K562 (cell line): Measurements from ENCODE around the gene LY6G6D. TPM values are rescaled to one million over a fixed set of nuclear protein-coding genes. Genes with fewer than 3 reads are reported as not detected.

Experiments
- microRNA-seq: library from miRNA; unstranded; fragments of <30 nt; microRNA quantifications from one replicate; pipeline ENCODE4, GENCODE V29; 2018; ENCODE audit warnings: borderline microRNAs expressed
- polyA plus RNA-seq, 8 experiments: library from polyadenylated mRNA; depleted of rRNA in 4 of 8; stranded (reverse) in 5 of 8; unstranded in 3 of 8; fragments of >200 nt; fragmentation: Nextera tagmentation in 2 of 8; fragmentation: Illumina TruSeq in 1 of 8; extraction: Ambion mirVana in 2 of 8; extraction: Trizol in 1 of 8; gene quantifications; 2 replicates each; pipeline versions ENCODE4 v1.2.1 to v1.2.3, GENCODE V29; 2011 to 2014; ENCODE audit warnings: inconsistent platforms in 1 of 8, missing spikeins in 1 of 8
- small RNA-seq: library from RNA; depleted of rRNA; stranded (forward); fragments of <200 nt; gene quantifications from one replicate; pipeline ENCODE3, GENCODE V24; 2014
- total RNA-seq, 7 experiments: library from RNA; depleted of rRNA in 6 of 7; stranded (reverse); fragments of >200 nt in 6 of 7; fragmentation: Illumina TruSeq in 2 of 7; extraction: Trizol in 2 of 7; gene quantifications; 2 replicates each; pipeline versions ENCODE4 v1.2.1 to v1.2.3, GENCODE V29; 2011 to 2021; ENCODE audit warnings: low replicate concordance in 1 of 7

The LY6G6D gene
- total and polyA plus RNA-seq, 9 of the 15 experiments (the other 6 are each of a cell fraction or from before 2014, with no cell fraction given): 0.30 to 0.38 TPM; not detected in 7

Small RNA genes within 50 kb of the gene (microRNA-seq; reads per million reads assigned to microRNA genes)
- 1.3 reads per million, percentile 14 among the genes with 10 or more reads in this experiment for gene MIR4646

Small RNA genes within 50 kb of the gene (small RNA-seq; reads per million reads assigned to genes)
- not detected for gene LY6G6D
- not detected for gene MIR4646
- not detected for gene MSH5-SAPCD1
- gene RNU6-850P: not detected
- gene SAPCD1: not detected

Other genes with a start within 250 kb of the LY6G6D start
Only the 7 nearest of the 41 such genes appear.
- 104 and 131 TPM in 2 replicates for gene ABHD16A, start 12.0 kb upstream of the LY6G6D start, total RNA-seq (2014; rRNA removed)
- gene ABHD16A, start 12.0 kb upstream of the LY6G6D start, total RNA-seq (2014; rRNA removed; fragmentation: Illumina TruSeq; extraction: Trizol): 61.6 and 75.6 TPM in 2 replicates
- gene ABHD16A, start 12.0 kb upstream of the LY6G6D start, total RNA-seq (2015; rRNA removed; fragmentation: Illumina TruSeq; extraction: Trizol): 81.6 and 82.8 TPM in 2 replicates
- gene ABHD16A, start 12.0 kb upstream of the LY6G6D start, total RNA-seq (2021): 104 and 106 TPM in 2 replicates
- gene ABHD16A, start 12.0 kb upstream of the LY6G6D start, polyA plus RNA-seq (2011; rRNA removed): 113 and 137 TPM in 2 replicates
- gene ABHD16A, start 12.0 kb upstream of the LY6G6D start, polyA plus RNA-seq (2014; fragmentation: Illumina TruSeq; extraction: Trizol): 70.0 and 79.3 TPM in 2 replicates
- gene ABHD16A, start 12.0 kb upstream of the LY6G6D start, polyA plus RNA-seq (2014; fragmentation: Nextera tagmentation; extraction: Ambion mirVana): 10 to 100 TPM; 25.8 to 49.7 TPM
- 120 and 122 TPM in 2 replicates for gene ABHD16A, start 12.0 kb upstream of the LY6G6D start, polyA plus RNA-seq (2014; rRNA removed)
- gene LY6G6F, start 8.5 kb upstream of the LY6G6D start, total RNA-seq (2014; rRNA removed): 0.50 TPM in 1 of 2 replicates, not detected in the other
- 0.35 TPM in 1 of 2 replicates, not detected in the other for gene LY6G6F, start 8.5 kb upstream of the LY6G6D start, total RNA-seq (2014; rRNA removed; fragmentation: Illumina TruSeq; extraction: Trizol)
- 0.14 TPM in 1 of 2 replicates, not detected in the other for gene LY6G6F, start 8.5 kb upstream of the LY6G6D start, total RNA-seq (2015; rRNA removed; fragmentation: Illumina TruSeq; extraction: Trizol)
- gene LY6G6F, start 8.5 kb upstream of the LY6G6D start, total RNA-seq (2021): 0.18 TPM in 1 of 2 replicates, not detected in the other
- 0.20 TPM in 1 of 2 replicates, not detected in the other for gene LY6G6F, start 8.5 kb upstream of the LY6G6D start, polyA plus RNA-seq (2011; rRNA removed)
- gene LY6G6F, start 8.5 kb upstream of the LY6G6D start, polyA plus RNA-seq (2014; fragmentation: Illumina TruSeq; extraction: Trizol): 0.33 and 0.39 TPM in 2 replicates
- under 1 TPM; 0.28 to 0.49 TPM for gene LY6G6F, start 8.5 kb upstream of the LY6G6D start, polyA plus RNA-seq (2014; fragmentation: Nextera tagmentation; extraction: Ambion mirVana)
- 1.1 TPM in 1 of 2 replicates, not detected in the other for gene LY6G6F, start 8.5 kb upstream of the LY6G6D start, polyA plus RNA-seq (2014; rRNA removed)
- gene LY6G6C, start 6.4 kb downstream of the LY6G6D start, total RNA-seq (2014; rRNA removed): not detected in 2 replicates
- not detected in 2 replicates for gene LY6G6C, start 6.4 kb downstream of the LY6G6D start, total RNA-seq (2014; rRNA removed; fragmentation: Illumina TruSeq; extraction: Trizol)
- gene LY6G6C, start 6.4 kb downstream of the LY6G6D start, total RNA-seq (2015; rRNA removed; fragmentation: Illumina TruSeq; extraction: Trizol): not detected in 2 replicates
- 0.20 TPM in 1 of 2 replicates, not detected in the other for gene LY6G6C, start 6.4 kb downstream of the LY6G6D start, total RNA-seq (2021)
- 0.20 and 0.35 TPM in 2 replicates for gene LY6G6C, start 6.4 kb downstream of the LY6G6D start, polyA plus RNA-seq (2011; rRNA removed)
- gene LY6G6C, start 6.4 kb downstream of the LY6G6D start, polyA plus RNA-seq (2014; fragmentation: Illumina TruSeq; extraction: Trizol): 0.33 TPM in 1 of 2 replicates, not detected in the other
- under 1 TPM in 1 of 2 experiments, not detected in 1; 0.06 TPM for gene LY6G6C, start 6.4 kb downstream of the LY6G6D start, polyA plus RNA-seq (2014; fragmentation: Nextera tagmentation; extraction: Ambion mirVana)
- 0.09 TPM in 1 of 2 replicates, not detected in the other for gene LY6G6C, start 6.4 kb downstream of the LY6G6D start, polyA plus RNA-seq (2014; rRNA removed)
- 0.45 TPM in 1 of 2 replicates, not detected in the other for gene MPIG6B, start 8.0 kb downstream of the LY6G6D start, total RNA-seq (2014; rRNA removed)
- gene MPIG6B, start 8.0 kb downstream of the LY6G6D start, total RNA-seq (2014; rRNA removed; fragmentation: Illumina TruSeq; extraction: Trizol): 0.11 and 0.13 TPM in 2 replicates
- gene MPIG6B, start 8.0 kb downstream of the LY6G6D start, total RNA-seq (2015; rRNA removed; fragmentation: Illumina TruSeq; extraction: Trizol): 0.14 TPM in 1 of 2 replicates, not detected in the other
- gene MPIG6B, start 8.0 kb downstream of the LY6G6D start, total RNA-seq (2021): 0.47 and 0.75 TPM in 2 replicates
- 0.24 and 0.30 TPM in 2 replicates for gene MPIG6B, start 8.0 kb downstream of the LY6G6D start, polyA plus RNA-seq (2011; rRNA removed)
- 0.75 and 0.77 TPM in 2 replicates for gene MPIG6B, start 8.0 kb downstream of the LY6G6D start, polyA plus RNA-seq (2014; fragmentation: Illumina TruSeq; extraction: Trizol)
- gene MPIG6B, start 8.0 kb downstream of the LY6G6D start, polyA plus RNA-seq (2014; fragmentation: Nextera tagmentation; extraction: Ambion mirVana): under 1 TPM; 0.15 to 0.32 TPM
- gene MPIG6B, start 8.0 kb downstream of the LY6G6D start, polyA plus RNA-seq (2014; rRNA removed): 0.27 and 1.2 TPM in 2 replicates
- gene DDAH2, start 14.0 kb downstream of the LY6G6D start, total RNA-seq (2014; rRNA removed): 45.4 and 59.1 TPM in 2 replicates
- 10.6 and 12.7 TPM in 2 replicates for gene DDAH2, start 14.0 kb downstream of the LY6G6D start, total RNA-seq (2014; rRNA removed; fragmentation: Illumina TruSeq; extraction: Trizol)
- 32.3 and 34.6 TPM in 2 replicates for gene DDAH2, start 14.0 kb downstream of the LY6G6D start, total RNA-seq (2015; rRNA removed; fragmentation: Illumina TruSeq; extraction: Trizol)
- 31.4 and 36.3 TPM in 2 replicates for gene DDAH2, start 14.0 kb downstream of the LY6G6D start, total RNA-seq (2021)
- 21.4 and 30.4 TPM in 2 replicates for gene DDAH2, start 14.0 kb downstream of the LY6G6D start, polyA plus RNA-seq (2011; rRNA removed)
- gene DDAH2, start 14.0 kb downstream of the LY6G6D start, polyA plus RNA-seq (2014; fragmentation: Illumina TruSeq; extraction: Trizol): 15.6 and 29.3 TPM in 2 replicates
- gene DDAH2, start 14.0 kb downstream of the LY6G6D start, polyA plus RNA-seq (2014; fragmentation: Nextera tagmentation; extraction: Ambion mirVana): 1 to 10 TPM; 1.8 to 3.4 TPM
- gene DDAH2, start 14.0 kb downstream of the LY6G6D start, polyA plus RNA-seq (2014; rRNA removed): 36.2 and 42.1 TPM in 2 replicates
- 1,815 and 2,459 TPM in 2 replicates for gene CLIC1, start 21.2 kb downstream of the LY6G6D start, total RNA-seq (2014; rRNA removed)
- 1,777 and 1,808 TPM in 2 replicates for gene CLIC1, start 21.2 kb downstream of the LY6G6D start, total RNA-seq (2014; rRNA removed; fragmentation: Illumina TruSeq; extraction: Trizol)
- gene CLIC1, start 21.2 kb downstream of the LY6G6D start, total RNA-seq (2015; rRNA removed; fragmentation: Illumina TruSeq; extraction: Trizol): 1,968 and 1,998 TPM in 2 replicates
- 1,487 and 1,494 TPM in 2 replicates for gene CLIC1, start 21.2 kb downstream of the LY6G6D start, total RNA-seq (2021)
- 1,850 and 2,419 TPM in 2 replicates for gene CLIC1, start 21.2 kb downstream of the LY6G6D start, polyA plus RNA-seq (2011; rRNA removed)
- gene CLIC1, start 21.2 kb downstream of the LY6G6D start, polyA plus RNA-seq (2014; fragmentation: Illumina TruSeq; extraction: Trizol): 2,238 and 2,336 TPM in 2 replicates
- gene CLIC1, start 21.2 kb downstream of the LY6G6D start, polyA plus RNA-seq (2014; fragmentation: Nextera tagmentation; extraction: Ambion mirVana): 1,000 to 10,000 TPM; 1,267 to 1,594 TPM
- 1,650 and 1,824 TPM in 2 replicates for gene CLIC1, start 21.2 kb downstream of the LY6G6D start, polyA plus RNA-seq (2014; rRNA removed)
- 21.1 and 34.7 TPM in 2 replicates for gene MSH5, start 24.7 kb downstream of the LY6G6D start, total RNA-seq (2014; rRNA removed)
- 46.6 and 47.6 TPM in 2 replicates for gene MSH5, start 24.7 kb downstream of the LY6G6D start, total RNA-seq (2014; rRNA removed; fragmentation: Illumina TruSeq; extraction: Trizol)
- 34.3 and 37.9 TPM in 2 replicates for gene MSH5, start 24.7 kb downstream of the LY6G6D start, total RNA-seq (2015; rRNA removed; fragmentation: Illumina TruSeq; extraction: Trizol)
- 75.4 and 82.7 TPM in 2 replicates for gene MSH5, start 24.7 kb downstream of the LY6G6D start, total RNA-seq (2021)
- gene MSH5, start 24.7 kb downstream of the LY6G6D start, polyA plus RNA-seq (2011; rRNA removed): 104 and 202 TPM in 2 replicates
- 52.5 and 52.8 TPM in 2 replicates for gene MSH5, start 24.7 kb downstream of the LY6G6D start, polyA plus RNA-seq (2014; fragmentation: Illumina TruSeq; extraction: Trizol)
- 10 to 100 TPM; 12.5 to 14.0 TPM for gene MSH5, start 24.7 kb downstream of the LY6G6D start, polyA plus RNA-seq (2014; fragmentation: Nextera tagmentation; extraction: Ambion mirVana)
- gene MSH5, start 24.7 kb downstream of the LY6G6D start, polyA plus RNA-seq (2014; rRNA removed): 80.2 and 84.7 TPM in 2 replicates